A549 (cell line): Measurements from ENCODE around the gene CDH6. TPM values are rescaled to one million over a fixed set of nuclear protein-coding genes. Genes with fewer than 3 reads are reported as not detected.

Experiments used
- ATAC-seq, 2 experiments: fragments of 200-7000 bp in 1 of 2; fragments of >200 bp in 1 of 2; cut with Nextera tagmentation in 1 of 2; cut with Tn5 transposase in 1 of 2; 3 replicates each; pipeline versions ENCODE4 v1.8.0 to v1.9.1; 2018 to 2020; ENCODE audit warnings: mild to moderate bottlenecking in 1 of 2, moderate library complexity in 1 of 2
- CTCF ChIA-PET: fragments of 300-600 bp; sonication (Branson Sonifier 250); formaldehyde crosslinking; extraction: SDS; loops from one replicate; lab custom pipeline; 2021; ENCODE audit warnings: antibody characterized with exemption, inconsistent platforms; lab: Yijun Ruan, JAX
- POLR2A ChIA-PET: fragments of 350-600 bp; formaldehyde crosslinking; extraction: SDS; loops from one replicate; lab custom pipeline; 2021; ENCODE audit warnings: antibody characterized with exemption, inconsistent platforms; lab: Yijun Ruan, JAX
- DNase-seq, 2 experiments: peaks; one replicate each; pipeline versions ENCODE4 v3.0.0 to v3.0.0-alpha.2; 2011 to 2016; ENCODE audit warnings: low read depth in 1 of 2, low spot score in 1 of 2
- FAIRE-seq: peaks from 2 replicates; lab custom pipeline; 2011; peaks lifted over from hg19 to GRCh38; lab: Jason Lieb, UNC
- H3K27ac ChIP-seq, 2 experiments: fragments of >200 bp; sonication (Bioruptor Twin); formaldehyde crosslinking; 3 replicates each; pipeline ENCODE4 v1.5.1; 2016 to 2017
- H3K4me1 ChIP-seq: fragments of >200 bp; sonication (Bioruptor Twin); formaldehyde crosslinking; 3 replicates; pipeline ENCODE4 v1.6.1; 2016
- H3K4me2 ChIP-seq: fragments of >200 bp; sonication (Bioruptor Twin); formaldehyde crosslinking; 3 replicates; pipeline ENCODE4 v1.6.1; 2016
- H3K4me3 ChIP-seq: fragments of >200 bp; sonication (Bioruptor Twin); formaldehyde crosslinking; 3 replicates; pipeline ENCODE4 v1.5.1; 2016
- H3K9me3 ChIP-seq: fragments of >200 bp; sonication (Bioruptor Twin); formaldehyde crosslinking; 3 replicates; pipeline ENCODE4 v1.6.1; 2016
- ATOH8 ChIP-seq: fragments of 250-450 bp; sonication (Bioruptor Pico); IDR thresholded peaks from 2 replicates; pipeline ENCODE4 v1.5.0; 2020; ENCODE audit warnings: low read depth, mild to moderate bottlenecking, moderate library complexity
- BHLHE40 ChIP-seq: IDR thresholded peaks from 2 replicates; pipeline ENCODE4 v1.6.1; 2012; ENCODE audit warnings: low read depth, low read length, inconsistent platforms
- CEBPB ChIP-seq, 2 experiments: fragments of >200 bp in 1 of 2; sonication (Bioruptor Twin) in 1 of 2; formaldehyde crosslinking in 1 of 2; IDR thresholded peaks; 2 replicates each; pipeline ENCODE4 v1.6.1; 2012 to 2016
- CHD2 ChIP-seq: fragments of 150-350 bp; IDR thresholded peaks from 2 replicates; pipeline ENCODE4 v1.6.1; 2014; ENCODE audit warnings: low read length; ENCODE audit not compliant: partially characterized antibody
- EHF ChIP-seq: fragments of 250-450 bp; sonication (Bioruptor Pico); IDR thresholded peaks from 2 replicates; pipeline ENCODE4 v1.5.0; 2020; ENCODE audit warnings: mild to moderate bottlenecking
- EHMT2 ChIP-seq: fragments of 200-600 bp; sonication (generic); IDR thresholded peaks from 2 replicates; pipeline ENCODE4 v1.6.1; 2016; ENCODE audit warnings: antibody characterized with exemption, low read depth, mild to moderate bottlenecking, moderate library complexity
- FOXS1 ChIP-seq: fragments of 250-450 bp; sonication (Bioruptor Pico); IDR thresholded peaks from 2 replicates; pipeline ENCODE4 v1.5.0; 2020; ENCODE audit warnings: mild to moderate bottlenecking, moderate library complexity
- GATA3 ChIP-seq: IDR thresholded peaks from 2 replicates; pipeline ENCODE4 v1.6.1; 2012; ENCODE audit warnings: borderline replicate concordance
- HEYL ChIP-seq: fragments of 250-450 bp; sonication (Bioruptor Pico); IDR thresholded peaks from 2 replicates; pipeline ENCODE4 v1.8.0; 2021; ENCODE audit warnings: mild to moderate bottlenecking, moderate library complexity
- HOXB5 ChIP-seq: fragments of 250-450 bp; sonication (Bioruptor Pico); IDR thresholded peaks from 2 replicates; pipeline ENCODE4 v1.5.0; 2020; ENCODE audit warnings: mild to moderate bottlenecking, moderate library complexity
- KDM1A ChIP-seq: fragments of 200-600 bp; sonication (generic); IDR thresholded peaks from 2 replicates; pipeline ENCODE4 v1.6.1; 2016; ENCODE audit warnings: low read depth, mild to moderate bottlenecking
- KDM5A ChIP-seq: fragments of 200-600 bp; sonication (generic); IDR thresholded peaks from 2 replicates; pipeline ENCODE4 v1.6.1; 2016; ENCODE audit warnings: antibody characterized with exemption, mild to moderate bottlenecking
- MAFK ChIP-seq: fragments of 450-650 bp; IDR thresholded peaks from 2 replicates; pipeline ENCODE4 v1.6.1; 2014; ENCODE audit not compliant: partially characterized antibody
- MAZ ChIP-seq: fragments of 150-350 bp; IDR thresholded peaks from 2 replicates; pipeline ENCODE4 v1.6.1; 2014; ENCODE audit warnings: antibody characterized with exemption, low read depth, low read length, borderline replicate concordance
- NPAS2 ChIP-seq: fragments of 250-450 bp; sonication (Bioruptor Pico); IDR thresholded peaks from 2 replicates; pipeline ENCODE4 v1.8.0; 2022; ENCODE audit warnings: mild to moderate bottlenecking, moderate library complexity, borderline replicate concordance
- PHF8 ChIP-seq: fragments of 200-600 bp; sonication (generic); IDR thresholded peaks from 2 replicates; pipeline ENCODE4 v1.6.1; 2016; ENCODE audit warnings: low read depth, mild to moderate bottlenecking, antibody characterized with exemption, moderate library complexity, borderline replicate concordance
- POLR2AphosphoS2 ChIP-seq: conservative IDR thresholded peaks from 2 replicates; pipeline ENCODE4 v1.6.1; 2012; ENCODE audit warnings: low read length, improper control_type of control experiment, inconsistent platforms
- RARB ChIP-seq: fragments of 250-450 bp; sonication (Bioruptor Pico); IDR thresholded peaks from 2 replicates; pipeline ENCODE4 v1.8.0; 2021; ENCODE audit warnings: mild to moderate bottlenecking, moderate library complexity
- REST ChIP-seq: fragments of 200-600 bp; sonication (generic); IDR thresholded peaks from 2 replicates; pipeline ENCODE4 v1.6.1; 2016; ENCODE audit warnings: antibody characterized with exemption, mild to moderate bottlenecking, moderate library complexity
- SMC3 ChIP-seq: fragments of >200 bp; sonication (Bioruptor Twin); formaldehyde crosslinking; IDR thresholded peaks from 3 replicates; pipeline ENCODE4 v1.6.1; 2018; ENCODE audit warnings: inconsistent platforms
- ZFP36 ChIP-seq: fragments of 450-650 bp; IDR thresholded peaks from 2 replicates; pipeline ENCODE4 v1.6.1; 2014; ENCODE audit warnings: borderline replicate concordance; ENCODE audit not compliant: partially characterized antibody
- WGBS: methylation state at CpG from one replicate; pipeline ENCODE4 v1.1.6; 2017; ENCODE audit errors: missing lambda C conversion rate; 5-methylcytosine and 5-hydroxymethylcytosine counted together
- polyA plus RNA-seq, 4 experiments: library from polyadenylated mRNA; depleted of rRNA in 3 of 4; stranded (reverse); fragments of >200 nt; fragmentation: RNase III in 1 of 4; extraction: RNeasy Plus Mini Kit Qiagen cat#74134 plus additional on column Dnase treatment in 1 of 4; gene quantifications; 2 replicates in 3 of 4; 3 replicates in 1 of 4; pipeline ENCODE4 v1.2.3, GENCODE V29; 2011 to 2017
- TF ChIP-seq, protein P1 (sequence below): fragments of 450-650 bp; IDR thresholded peaks from 2 replicates; pipeline ENCODE4 v1.6.1; 2014; ENCODE audit warnings: antibody characterized with exemption
- TF ChIP-seq, protein P2 (sequence below): fragments of >200 bp; sonication (Bioruptor Twin); formaldehyde crosslinking; IDR thresholded peaks from 2 replicates; pipeline ENCODE4 v1.6.1; 2016
- TF ChIP-seq, protein P3 (sequence below): fragments of >200 bp; sonication (Bioruptor Twin); formaldehyde crosslinking; IDR thresholded peaks from 3 replicates; pipeline ENCODE4 v1.6.1; 2016

The CDH6 gene
- polyA plus RNA-seq, 2 of the 4 experiments (the other 2 are of a cell fraction): 0.25 to 0.61 TPM

DNA sequence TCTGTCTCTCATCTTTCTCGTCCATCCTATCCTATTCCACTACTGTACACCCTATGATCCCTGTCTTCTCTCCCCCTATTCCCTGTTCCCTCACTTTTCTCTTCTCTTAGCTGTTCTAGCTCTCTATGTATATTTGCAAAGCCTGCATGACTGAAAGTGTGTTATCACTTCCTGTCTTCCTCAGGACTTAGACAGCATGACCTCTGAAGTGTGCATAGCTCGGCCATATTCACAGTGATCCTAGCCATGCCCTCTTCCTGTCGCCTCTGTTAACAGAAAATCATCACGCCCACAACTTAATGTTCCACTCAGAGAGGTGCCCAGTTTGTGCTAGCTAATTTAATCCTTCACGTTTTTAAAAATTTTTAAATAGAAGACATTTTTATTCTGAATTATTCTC is 35.8 kb upstream of the CDH6 start (continued):
- TF ChIP-seq REST (no peak), KDM1A (no peak), PHF8 (no peak), SMC3 (no peak), MAFK (no peak), MAZ (no peak)

GRCh38 chr5:31158686-31159085 is 34.8 kb upstream of the CDH6 start:
- FAIRE-seq: no peak
- ChIA-PET CTCF (no interaction called here), POLR2A (no interaction called here)
- Histone ChIP-seq H3K9me3 (no peaks in the 10 kb centered on the region), H3K4me1 (no peaks in the 10 kb centered on the region), H3K4me2 (no peak overlapping the region), H3K27ac (no peak overlapping the region), H3K4me3 (no peak overlapping the region)
- 7% methylated on average over 1 of the region's 1 CpG for WGBS
- TF ChIP-seq RARB (CRISPR knock-in tag) (no peak), HOXB5 (CRISPR knock-in tag) (no peak), KDM5A (no peak), CEBPB (IDR thresholded peaks at IDR 0.05) (no peak), EHF (CRISPR knock-in tag) (no peak), NPAS2 (CRISPR knock-in tag) (no peak), HEYL (CRISPR knock-in tag) (no peak), FOXS1 (CRISPR knock-in tag) (no peak), EHMT2 (no peak), POLR2AphosphoS2 (no peak), SMC3 (no peak), ATOH8 (CRISPR knock-in tag) (no peak), BHLHE40 (no peak), ZFP36 (no peak), CHD2 (no peak), GATA3 (no peak)
- TF ChIP-seq, protein P1, sequence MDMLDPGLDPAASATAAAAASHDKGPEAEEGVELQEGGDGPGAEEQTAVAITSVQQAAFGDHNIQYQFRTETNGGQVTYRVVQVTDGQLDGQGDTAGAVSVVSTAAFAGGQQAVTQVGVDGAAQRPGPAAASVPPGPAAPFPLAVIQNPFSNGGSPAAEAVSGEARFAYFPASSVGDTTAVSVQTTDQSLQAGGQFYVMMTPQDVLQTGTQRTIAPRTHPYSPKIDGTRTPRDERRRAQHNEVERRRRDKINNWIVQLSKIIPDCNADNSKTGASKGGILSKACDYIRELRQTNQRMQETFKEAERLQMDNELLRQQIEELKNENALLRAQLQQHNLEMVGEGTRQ: no peak
- TF ChIP-seq, protein P2, sequence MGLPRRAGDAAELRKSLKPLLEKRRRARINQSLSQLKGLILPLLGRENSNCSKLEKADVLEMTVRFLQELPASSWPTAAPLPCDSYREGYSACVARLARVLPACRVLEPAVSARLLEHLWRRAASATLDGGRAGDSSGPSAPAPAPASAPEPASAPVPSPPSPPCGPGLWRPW: no peak
- TF ChIP-seq, protein P3, sequence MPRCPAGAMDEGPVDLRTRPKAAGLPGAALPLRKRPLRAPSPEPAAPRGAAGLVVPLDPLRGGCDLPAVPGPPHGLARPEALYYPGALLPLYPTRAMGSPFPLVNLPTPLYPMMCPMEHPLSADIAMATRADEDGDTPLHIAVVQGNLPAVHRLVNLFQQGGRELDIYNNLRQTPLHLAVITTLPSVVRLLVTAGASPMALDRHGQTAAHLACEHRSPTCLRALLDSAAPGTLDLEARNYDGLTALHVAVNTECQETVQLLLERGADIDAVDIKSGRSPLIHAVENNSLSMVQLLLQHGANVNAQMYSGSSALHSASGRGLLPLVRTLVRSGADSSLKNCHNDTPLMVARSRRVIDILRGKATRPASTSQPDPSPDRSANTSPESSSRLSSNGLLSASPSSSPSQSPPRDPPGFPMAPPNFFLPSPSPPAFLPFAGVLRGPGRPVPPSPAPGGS: no peak
- DNase-seq: no peak
- no peak for ATAC-seq
